Gastrocnemius medialis (tissue), 4 donors: ENCODE measurements around the gene PLD2. TPM values are rescaled to one million over a fixed set of nuclear protein-coding genes. Genes with fewer than 3 reads are reported as not detected.
A peak's percentile ranks its signal among the peaks of the same experiment; 100 is the strongest.

Source experiments
- ATAC-seq, 2 donors: fragments of 150-250 bp; one replicate each; pipeline ENCODE4 v1.9.1; 2016
- DNase-seq, 2 donors: peaks; one replicate each; pipeline ENCODE4 v3.0.0-alpha.2; 2019
- H3K27ac ChIP-seq, 4 donors: fragments of 200-600 bp; sonication (generic); 1 replicate in 1 of 4; 2 replicates in 3 of 4; pipeline ENCODE4 v1.5.1; 2016 to 2018; ENCODE audit warnings: mild to moderate bottlenecking in 2 of 4, moderate library complexity in 1 of 4
- H3K27me3 ChIP-seq, 3 donors: fragments of 200-600 bp; sonication (generic) in 2 of 3; 1 replicate in 1 of 3; 2 replicates in 2 of 3; pipeline versions ENCODE4 v1.5.1 to v1.6.0; 2016 to 2019; ENCODE audit warnings: mild to moderate bottlenecking in 1 of 3, moderate library complexity in 1 of 3
- H3K36me3 ChIP-seq, 2 donors: fragments of 200-600 bp; sonication (generic) in 1 of 2; one replicate each; pipeline ENCODE4 v1.5.1; 2017 to 2018
- H3K4me1 ChIP-seq, 2 donors: fragments of 200-600 bp; sonication (generic) in 1 of 2; one replicate each; pipeline ENCODE4 v1.5.1; 2016 to 2017; ENCODE audit warnings: mild to moderate bottlenecking in 2 of 2
- H3K4me3 ChIP-seq, 4 donors: fragments of 200-600 bp; sonication (generic) in 3 of 4; 1 replicate in 1 of 4; 2 replicates in 3 of 4; pipeline ENCODE4 v1.5.1; 2016 to 2019; ENCODE audit warnings: mild to moderate bottlenecking in 2 of 4
- H3K9me3 ChIP-seq, 3 donors: fragments of 200-600 bp; sonication (generic) in 2 of 3; 1 replicate in 1 of 3; 2 replicates in 2 of 3; pipeline ENCODE4 v1.5.1; 2016 to 2019
- POLR2A ChIP-seq, 2 donors: fragments of 450-650 bp; IDR thresholded peaks; one replicate each; pipeline ENCODE4 v1.6.1; 2017; ENCODE audit warnings: antibody characterized with exemption in 2 of 2, mild to moderate bottlenecking in 2 of 2, moderate library complexity in 2 of 2
- in situ Hi-C, 4 donors: fragments of 200-750 bp; cut with MboI; loops; one replicate each; pipeline versions ENCODE4 v1.15.0 to v1.8.0; 2017; ENCODE audit warnings: low sequenced_read_pairs in 4 of 4
- intact Hi-C: fragments of 100-400 bp; cut with DNase I; formaldehyde crosslinking; loops from one replicate; pipeline ENCODE4 v1.15.1; 2023; ENCODE audit warnings: low total_unique reads
- total RNA-seq, 4 donors: library from RNA; depleted of rRNA; stranded (reverse); fragments of >200 nt; gene quantifications; one replicate each; pipeline versions ENCODE4 v1.1.0 to v1.2.3, GENCODE V29; 2016
- TF ChIP-seq, protein P1 (sequence below), 5 experiments: fragments of 450-650 bp in 3 of 5; fragments of 200-600 bp in 2 of 5; sonication (generic) in 2 of 5; IDR thresholded peaks in 4 of 5; conservative IDR thresholded peaks in 1 of 5; 1 replicate in 4 of 5; 2 replicates in 1 of 5; pipeline ENCODE4 v1.5.1; 2016 to 2019; ENCODE audit warnings: antibody characterized with exemption in 5 of 5, mild to moderate bottlenecking in 3 of 5, moderate library complexity in 3 of 5

The PLD2 gene
- total RNA-seq, 4 donors from 2014 or later: 2.8 to 5.8 (median 4.2) TPM

DNA sequence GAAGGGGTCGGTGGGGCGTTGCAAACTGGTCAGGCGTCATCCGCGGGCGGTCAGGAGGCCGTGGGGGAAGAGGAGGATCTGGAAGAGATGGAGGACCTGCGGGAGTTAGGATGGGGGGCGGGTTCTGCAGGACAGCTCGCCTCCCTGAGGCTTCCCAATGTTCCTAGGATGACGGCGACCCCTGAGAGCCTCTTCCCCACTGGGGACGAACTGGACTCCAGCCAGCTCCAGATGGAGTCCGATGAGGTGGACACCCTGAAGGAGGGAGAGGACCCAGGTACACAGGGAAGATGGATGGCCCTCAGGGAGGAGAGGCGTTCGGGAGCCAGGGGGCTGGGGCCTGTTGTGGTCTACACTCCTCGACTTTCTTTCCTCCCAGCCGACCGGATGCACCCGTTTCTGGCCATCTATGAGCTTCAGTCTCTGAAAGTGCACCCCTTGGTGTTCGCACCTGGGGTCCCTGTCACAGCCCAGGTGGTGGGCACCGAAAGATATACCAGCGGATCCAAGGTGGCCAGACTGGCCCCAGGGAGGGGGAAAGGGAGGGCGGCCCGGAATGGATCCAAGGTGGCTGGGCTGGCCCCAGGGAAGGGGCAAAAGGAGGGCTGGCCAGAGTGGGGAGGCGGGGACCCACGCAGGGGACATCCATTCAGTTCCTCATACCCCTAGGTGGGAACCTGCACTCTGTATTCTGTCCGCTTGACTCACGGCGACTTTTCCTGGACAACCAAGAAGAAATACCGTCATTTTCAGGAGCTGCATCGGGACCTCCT lies 839 bp downstream of the PLD2 start:
- ATAC-seq (peak in 1 of 2 donors; percentile 8), DNase-seq (no peak)

GRCh38 chr17:4808378-4808767 lies 1.4 kb downstream of the PLD2 start:
- in situ Hi-C loops: no loop called here
- no peaks in the 10 kb centered on the region for H3K9me3 ChIP-seq
- intact Hi-C loops: loop anchor here (5.0 kb wide), 1 partner anchor 96 kb away; the partner anchor contains the start of gene ARRB2
- no peaks in the 10 kb centered on the region for H3K36me3 ChIP-seq
- no peaks in the 10 kb centered on the region for H3K27me3 ChIP-seq
- TF ChIP-seq, protein P1, sequence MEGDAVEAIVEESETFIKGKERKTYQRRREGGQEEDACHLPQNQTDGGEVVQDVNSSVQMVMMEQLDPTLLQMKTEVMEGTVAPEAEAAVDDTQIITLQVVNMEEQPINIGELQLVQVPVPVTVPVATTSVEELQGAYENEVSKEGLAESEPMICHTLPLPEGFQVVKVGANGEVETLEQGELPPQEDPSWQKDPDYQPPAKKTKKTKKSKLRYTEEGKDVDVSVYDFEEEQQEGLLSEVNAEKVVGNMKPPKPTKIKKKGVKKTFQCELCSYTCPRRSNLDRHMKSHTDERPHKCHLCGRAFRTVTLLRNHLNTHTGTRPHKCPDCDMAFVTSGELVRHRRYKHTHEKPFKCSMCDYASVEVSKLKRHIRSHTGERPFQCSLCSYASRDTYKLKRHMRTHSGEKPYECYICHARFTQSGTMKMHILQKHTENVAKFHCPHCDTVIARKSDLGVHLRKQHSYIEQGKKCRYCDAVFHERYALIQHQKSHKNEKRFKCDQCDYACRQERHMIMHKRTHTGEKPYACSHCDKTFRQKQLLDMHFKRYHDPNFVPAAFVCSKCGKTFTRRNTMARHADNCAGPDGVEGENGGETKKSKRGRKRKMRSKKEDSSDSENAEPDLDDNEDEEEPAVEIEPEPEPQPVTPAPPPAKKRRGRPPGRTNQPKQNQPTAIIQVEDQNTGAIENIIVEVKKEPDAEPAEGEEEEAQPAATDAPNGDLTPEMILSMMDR (IDR thresholded peaks at IDR 0.05 in 4 of 5, conservative IDR thresholded peaks at IDR 0.05 in 1 of 5): no peak
- TF ChIP-seq POLR2A (IDR thresholded peaks at IDR 0.05): no peak
- no peak overlapping the region for H3K4me3 ChIP-seq
- DNase-seq (peak in 1 of 2 donors; percentile 48), ATAC-seq (peak; percentile 16 to 49)
- no peak overlapping the region for H3K27ac ChIP-seq
- peaks cover 15 to 29% of the 10 kb centered on the region in 2 donors for H3K4me1 ChIP-seq

More for the DNA sequence above, 839 bp downstream of the PLD2 start:
- Histone ChIP-seq H3K27me3 (no peaks in the 10 kb centered on the region), H3K4me3 (peak overlapping the region; percentile 76 to 97 (median 81)), H3K27ac (peak overlapping the region in 3 of 4 donors; percentile 70 to 81 (median 73)), H3K36me3 (no peaks in the 10 kb centered on the region), H3K9me3 (no peaks in the 10 kb centered on the region), H3K4me1 (peaks cover 10 to 27% of the 10 kb centered on the region in 2 donors)
- TF ChIP-seq, protein P1 (IDR thresholded peaks at IDR 0.05 in 4 of 5, conservative IDR thresholded peaks at IDR 0.05 in 1 of 5): no peak
- no peak for TF ChIP-seq POLR2A (IDR thresholded peaks at IDR 0.05)
- in situ Hi-C loops: no loop called here
- intact Hi-C loops: loop anchor here (1.0 to 5.0 kb wide), 3 partner anchors 17 to 95 kb away; partner anchors contain the start of genes ARRB2 and MINK1

DNA sequence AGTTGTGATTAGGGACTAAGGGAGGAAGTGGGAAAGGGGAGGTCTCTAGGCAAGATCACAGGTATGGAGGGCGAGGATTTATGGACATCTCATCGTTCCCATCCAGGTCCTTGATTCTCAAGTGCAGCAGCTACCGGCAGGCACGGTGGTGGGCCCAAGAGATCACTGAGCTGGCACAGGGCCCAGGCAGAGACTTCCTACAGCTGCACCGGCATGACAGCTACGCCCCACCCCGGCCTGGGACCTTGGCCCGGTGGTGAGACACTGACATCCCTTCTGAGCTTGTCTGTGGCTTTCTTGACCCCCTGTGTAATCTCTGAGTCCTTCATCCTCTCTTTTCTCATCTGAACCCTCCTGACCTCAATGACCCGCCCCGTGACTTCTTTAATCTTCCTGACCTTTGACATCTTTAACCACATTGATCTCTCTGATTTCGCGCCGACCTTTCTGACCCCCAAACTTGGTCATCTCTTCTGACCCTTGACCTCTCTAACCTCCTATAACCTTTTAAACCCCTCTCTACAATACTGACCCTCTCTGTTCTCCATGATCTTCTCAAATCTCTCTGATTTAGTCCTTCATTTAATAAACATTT lies 3.8 kb downstream of the PLD2 start:
- ATAC-seq: no peak

GRCh38 chr17:4811471-4811870 lies 4.5 kb downstream of the PLD2 start:
- TF ChIP-seq, protein P1 (IDR thresholded peaks at IDR 0.05 in 4 of 5, conservative IDR thresholded peaks at IDR 0.05 in 1 of 5): no peak
- TF ChIP-seq POLR2A (IDR thresholded peaks at IDR 0.05): no peak
- in situ Hi-C loops: no loop called here
- Histone ChIP-seq H3K36me3 (peaks cover 0 to 1% of the 10 kb centered on the region in 2 donors), H3K4me1 (peaks cover 15 to 22% of the 10 kb centered on the region in 2 donors), H3K4me3 (no peak overlapping the region), H3K27me3 (no peaks in the 10 kb centered on the region), H3K9me3 (no peaks in the 10 kb centered on the region), H3K27ac (no peak overlapping the region)
- ATAC-seq: no peak
- DNase-seq: no peak
- intact Hi-C loops: no loop called here

More for the DNA sequence above, 3.8 kb downstream of the PLD2 start:
- TF ChIP-seq, protein P1 (IDR thresholded peaks at IDR 0.05 in 4 of 5, conservative IDR thresholded peaks at IDR 0.05 in 1 of 5): no peak
- no peak for TF ChIP-seq POLR2A (IDR thresholded peaks at IDR 0.05)
- H3K27me3 ChIP-seq: no peaks in the 10 kb centered on the region
- peaks cover 15 to 29% of the 10 kb centered on the region in 2 donors for H3K4me1 ChIP-seq
- intact Hi-C loops: no loop called here
- in situ Hi-C loops: no loop called here
- H3K4me3 ChIP-seq: no peak overlapping the region
- no peak overlapping the region for H3K27ac ChIP-seq
- DNase-seq: no peak
- H3K9me3 ChIP-seq: no peaks in the 10 kb centered on the region
- no peaks in the 10 kb centered on the region for H3K36me3 ChIP-seq
